PFSK-1 (cell line): ENCODE measurements around the gene USP27X.

ENCODE experiments used
- FOXP2 ChIP-seq: optimal IDR thresholded peaks from 2 replicates; pipeline ENCODE3; 2011; ENCODE audit warnings: borderline replicate concordance, control low read depth, inconsistent platforms; ENCODE audit not compliant: insufficient read depth; ENCODE audit errors: extremely low read length, extremely low read depth
- POLR2AphosphoS5 ChIP-seq: IDR thresholded peaks from 2 replicates; pipeline ENCODE4 v1.6.1; 2012; ENCODE audit warnings: low read depth, mild to moderate bottlenecking, control low read depth, low read length, moderate library complexity
- REST ChIP-seq, 2 experiments: IDR thresholded peaks; 2 replicates each; pipeline versions ENCODE4 v1.6.1 to v1.8.0; 2011 to 2012; ENCODE audit warnings: low read depth in 2 of 2, low read length in 2 of 2, control low read depth in 1 of 2, inconsistent platforms in 1 of 2, mild to moderate bottlenecking in 1 of 2, moderate library complexity in 1 of 2; ENCODE audit not compliant: insufficient read depth in 1 of 2
- SIN3A ChIP-seq: IDR thresholded peaks from 2 replicates; pipeline ENCODE4 v1.6.1; 2012; ENCODE audit warnings: mild to moderate bottlenecking, low read length, moderate library complexity, borderline replicate concordance; ENCODE audit not compliant: insufficient read depth
- TAF1 ChIP-seq: IDR thresholded peaks from 2 replicates; pipeline ENCODE4 v1.6.1; 2012; ENCODE audit warnings: low read length, control low read depth, borderline replicate concordance; ENCODE audit not compliant: insufficient read depth

The USP27X gene

GRCh38 chrX:49844611-49845010, 34.7 kb upstream of the USP27X start:
- no peak for TF ChIP-seq TAF1
- no peak for TF ChIP-seq FOXP2
- no peak for TF ChIP-seq POLR2AphosphoS5
- no peak for TF ChIP-seq REST (IDR thresholded peaks at IDR 0.05; ENCODE audit: insufficient read depth in 1 of 2, low read depth in 2 of 2, low read length in 2 of 2)
- no peak for TF ChIP-seq SIN3A

DNA sequence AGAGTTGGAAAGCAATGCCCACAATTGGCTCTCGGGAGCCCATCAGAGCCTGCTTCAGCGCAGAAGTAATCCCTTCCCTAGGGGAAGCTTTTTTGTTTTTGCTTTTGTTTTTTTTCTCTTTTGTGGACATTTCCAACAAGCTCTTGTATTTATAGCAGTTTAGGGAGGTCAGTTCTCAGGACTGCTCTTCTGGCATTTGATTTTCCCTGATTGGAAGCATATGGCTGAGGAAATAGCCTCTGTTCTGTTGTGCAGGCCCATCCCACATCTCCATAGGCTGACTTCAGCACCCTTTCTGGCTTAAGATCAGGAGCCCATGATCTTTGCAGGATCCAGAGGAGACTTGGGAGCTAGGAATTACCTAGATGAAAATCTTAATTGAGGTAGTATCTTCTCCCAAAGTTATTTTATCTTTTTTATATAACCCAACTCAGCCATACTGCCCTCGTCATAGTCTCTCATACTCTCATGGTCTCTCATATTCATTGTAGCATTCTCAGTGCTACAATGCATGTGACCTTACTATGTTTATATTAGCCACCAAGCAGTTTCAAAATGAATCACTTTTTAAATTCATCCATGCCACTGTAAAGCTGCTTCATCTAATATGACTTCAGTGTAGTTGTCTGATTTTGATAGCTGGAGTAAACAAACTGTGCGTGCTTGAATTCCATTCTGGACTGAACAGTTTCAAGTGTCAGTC, 33.4 kb upstream of the USP27X start:
- TF ChIP-seq SIN3A = no peak
- TF ChIP-seq POLR2AphosphoS5 = no peak

- TF ChIP-seq REST (IDR thresholded peaks at IDR 0.05; ENCODE audit: insufficient read depth in 1 of 2, low read depth in 2 of 2, low read length in 2 of 2) = no peak
Observed at GRCh38 chrX:49846522-49846921, 32.8 kb upstream of the USP27X start.

GRCh38 chrX:49848275-49848674, 31.0 kb upstream of the USP27X start:
- TF ChIP-seq SIN3A (no peak), FOXP2 (no peak), POLR2AphosphoS5 (no peak), REST (IDR thresholded peaks at IDR 0.05; ENCODE audit: insufficient read depth in 1 of 2, low read depth in 2 of 2, low read length in 2 of 2) (no peak), TAF1 (no peak)

DNA sequence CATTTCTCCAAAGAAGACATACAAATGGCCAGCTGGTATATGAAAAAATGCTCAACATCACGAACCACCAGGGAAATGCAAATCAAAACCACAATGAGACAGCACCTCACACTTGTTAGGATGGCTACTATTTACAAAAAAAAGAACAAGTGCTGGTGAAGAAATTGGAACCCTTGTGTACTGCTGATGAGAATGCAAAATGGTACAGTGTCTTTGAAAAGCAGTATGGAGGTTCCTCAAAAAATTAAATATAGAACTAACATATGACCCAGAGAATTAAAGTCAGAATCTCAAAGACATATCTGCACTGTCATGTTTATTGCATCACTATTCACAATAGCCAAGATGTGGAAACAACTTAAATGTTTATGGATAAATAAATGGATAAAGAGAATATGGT, 29.3 kb upstream of the USP27X start:
- TF ChIP-seq TAF1 (no peak), REST (IDR thresholded peaks at IDR 0.05; ENCODE audit: insufficient read depth in 1 of 2, low read depth in 2 of 2, low read length in 2 of 2) (no peak), POLR2AphosphoS5 (no peak), FOXP2 (no peak), SIN3A (no peak)
